Spleen (tissue), 11 donors: ENCODE data around the gene STYXL1. TPM values are rescaled to one million over a fixed set of nuclear protein-coding genes. Genes with fewer than 3 reads are reported as not detected.

Experiments used
- DNase-seq: peaks from one replicate; pipeline ENCODE4 v3.0.0-alpha.2; 2020
- H3K27ac ChIP-seq, 8 donors: fragments of 200-600 bp; sonication (generic) in 7 of 8; 1 replicate in 4 of 8; 2 replicates in 4 of 8; pipeline versions ENCODE4 v1.5.0 to v1.8.0; 2016 to 2021; ENCODE audit warnings: inconsistent platforms in 4 of 8, mild to moderate bottlenecking in 4 of 8, moderate library complexity in 1 of 8
- H3K27me3 ChIP-seq, 7 donors: fragments of 200-600 bp; sonication (generic) in 6 of 7; replicated peaks in 1 of 7; 1 replicate in 4 of 7; 2 replicates in 3 of 7; pipeline versions ENCODE4 v1.5.0 to v1.8.0; 2016 to 2021; ENCODE audit warnings: inconsistent platforms in 3 of 7, mild to moderate bottlenecking in 1 of 7
- H3K36me3 ChIP-seq, 6 donors: fragments of 200-600 bp; sonication (generic) in 5 of 6; 1 replicate in 4 of 6; 2 replicates in 2 of 6; pipeline versions ENCODE4 v1.5.0 to v1.8.0; 2016 to 2021; ENCODE audit warnings: inconsistent platforms in 2 of 6
- H3K4me1 ChIP-seq, 6 donors: fragments of 200-600 bp; sonication (generic) in 5 of 6; 1 replicate in 3 of 6; 2 replicates in 3 of 6; pipeline versions ENCODE4 v1.5.0 to v1.8.0; 2016 to 2021; ENCODE audit warnings: inconsistent platforms in 3 of 6
- H3K4me3 ChIP-seq, 8 donors: fragments of 200-600 bp; sonication (generic) in 7 of 8; 1 replicate in 4 of 8; 2 replicates in 4 of 8; pipeline versions ENCODE4 v1.5.0 to v1.8.0; 2016 to 2021; ENCODE audit warnings: inconsistent platforms in 4 of 8, mild to moderate bottlenecking in 4 of 8, moderate library complexity in 2 of 8
- H3K9me3 ChIP-seq, 8 donors: fragments of 200-600 bp; sonication (generic) in 7 of 8; 1 replicate in 4 of 8; 2 replicates in 4 of 8; pipeline versions ENCODE4 v1.5.0 to v1.8.0; 2016 to 2021; ENCODE audit warnings: inconsistent platforms in 4 of 8
- CTCF ChIP-seq, 11 experiments: fragments of 200-600 bp in 7 of 11; fragments of 450-650 bp in 4 of 11; sonication (generic) in 4 of 11; IDR thresholded peaks in 8 of 11; conservative IDR thresholded peaks in 3 of 11; 1 replicate in 7 of 11; 2 replicates in 4 of 11; pipeline versions ENCODE4 v1.4.0 to v1.8.0; 2016 to 2021; ENCODE audit warnings: antibody characterized with exemption in 11 of 11, inconsistent platforms in 4 of 11, mild to moderate bottlenecking in 1 of 11
- POLR2A ChIP-seq, 3 donors: fragments of 450-650 bp; IDR thresholded peaks; one replicate each; pipeline ENCODE4 v1.5.1; 2017; ENCODE audit warnings: antibody characterized with exemption in 3 of 3, mild to moderate bottlenecking in 1 of 3
- POLR2AphosphoS5 ChIP-seq, 3 donors: sonication (generic); formaldehyde crosslinking; IDR thresholded peaks; one replicate each; pipeline ENCODE4 v1.5.1; 2017; ENCODE audit warnings: antibody characterized with exemption in 3 of 3
- WGBS, 5 donors: extraction: QIAGEN DNeasy Blood & Tissue Kit in 3 of 5; methylation state at CpG; one replicate each; pipeline versions ENCODE4 v1.1.5 to v1.1.7; 2013 to 2018; 5-methylcytosine and 5-hydroxymethylcytosine counted together
- intact Hi-C: fragments of 100-400 bp; cut with DNase I; formaldehyde crosslinking; loops from one replicate; pipeline ENCODE4 v1.15.0; 2023; ENCODE audit warnings: low total_unique reads
- polyA plus RNA-seq, 3 donors: library from polyadenylated mRNA; stranded (reverse); fragments of 200-250 nt; gene quantifications; one replicate each; pipeline ENCODE4 v1.2.1, GENCODE V29; 2013
- total RNA-seq, 7 donors: library from RNA; depleted of rRNA in 3 of 7; stranded (reverse); fragments of >200 nt in 3 of 7; fragmentation: NEBNext Ultra II Directional in 4 of 7; extraction: Animal tissue kit (Norgen Biotek cat#: 25700) in 4 of 7; gene quantifications; one replicate each; pipeline versions ENCODE4 v1.1.0 to v1.2.1, GENCODE V29; 2016 to 2021
- donor health status: healthy with polysubstance abuse.
- donor health status: DM: no; HTN: no; CAD: no; lungs with moderate emphysema.
- donor health status: DM: no; HTN: no; CAD: no.
- donor health status: Bipolar disorder and iron deficiency.
- donor health status: healthy.
- donor health status: DM: no; HTN: no; CAD: no.
- donor health status: DM: yes; HTN: yes; CAD: no.

Gene STYXL1
- total and polyA plus RNA-seq, 10 donors: 18.3 to 60.4 (median 34.4) TPM

- peaks cover 0 to 30% (median 2%) of the 10 kb centered on the region in 6 donors for H3K36me3 ChIP-seq
- peak overlapping the region; percentile 79 to 100 (median 94) for H3K4me3 ChIP-seq
- peak overlapping the region; percentile 77 to 96 (median 87) for H3K27ac ChIP-seq
- intact Hi-C loops: loop anchor here (10.0 kb wide), 1 partner anchor 119 kb away; the partner anchor contains the start of gene RHBDD2
- 5 to 7% (median 6%) methylated on average over 22 to 40 of the region's 40 CpGs for whole genome bisulfite sequencing, 5 donors
- peaks cover 11 to 84% (median 33%) of the 10 kb centered on the region in 6 donors for H3K4me1 ChIP-seq
- no peaks in the 10 kb centered on the region for H3K27me3 ChIP-seq
- no peak for TF ChIP-seq CTCF (IDR thresholded peaks at IDR 0.05 in 8 of 11, conservative IDR thresholded peaks at IDR 0.05 in 3 of 11)
- TF ChIP-seq POLR2AphosphoS5 (IDR thresholded peaks at IDR 0.05): peak in 2 of 3 donors; percentile 38 to 76
- H3K9me3 ChIP-seq: no peaks in the 10 kb centered on the region
- DNase-seq: peak; percentile 87
These were observed 54.0 kb downstream of the STYXL1 start for GRCh38 chr7:75993689-75994387.

- 90 to 95% (median 92%) methylated on average over 17 to 20 of the region's 20 CpGs for WGBS, 5 donors
- peaks cover 11 to 88% (median 33%) of the 10 kb centered on the region in 6 donors for H3K4me1 ChIP-seq
- H3K4me3 ChIP-seq: no peak overlapping the region
- TF ChIP-seq POLR2AphosphoS5 (IDR thresholded peaks at IDR 0.05): no peak
- H3K27ac ChIP-seq: peak overlapping the region in 2 of 8 donors; percentile 86 to 96
- intact Hi-C loops: loop anchor here (10.0 kb wide), 1 partner anchor 117 kb away; the partner anchor contains the start of gene RHBDD2
- H3K27me3 ChIP-seq: no peaks in the 10 kb centered on the region
- peak; percentile 75 for DNase-seq
- peaks cover 0 to 42% (median 10%) of the 10 kb centered on the region in 6 donors for H3K36me3 ChIP-seq
- no peaks in the 10 kb centered on the region for H3K9me3 ChIP-seq
These were observed 55.6 kb downstream of the STYXL1 start for GRCh38 chr7:75992083-75992755.

- Histone ChIP-seq H3K9me3 (no peaks in the 10 kb centered on the region), H3K4me1 (peaks cover 11 to 82% (median 33%) of the 10 kb centered on the region in 6 donors), H3K27me3 (no peaks in the 10 kb centered on the region), H3K4me3 (no peak overlapping the region), H3K27ac (peak overlapping the region in 2 of 8 donors; percentile 86 to 96), H3K36me3 (peaks cover 2 to 47% (median 16%) of the 10 kb centered on the region in 6 donors)
- TF ChIP-seq POLR2AphosphoS5 (IDR thresholded peaks at IDR 0.05) (no peak), CTCF (IDR thresholded peaks at IDR 0.05 in 8 of 11, conservative IDR thresholded peaks at IDR 0.05 in 3 of 11) (no peak), POLR2A (IDR thresholded peaks at IDR 0.05) (no peak)
- DNase-seq: peak; percentile 70
- WGBS, 5 donors: 94 to 99% (median 95%) methylated on average over 9 of the region's 9 CpGs
- intact Hi-C loops: loop anchor here (10.0 kb wide), 1 partner anchor 117 kb away; the partner anchor contains the start of gene RHBDD2
These were observed 56.2 kb downstream of the STYXL1 start for GRCh38 chr7:75991531-75992082.

GRCh38 chr7:75989500-75990388 lies 58.1 kb downstream of the STYXL1 start:
- TF ChIP-seq CTCF (IDR thresholded peaks at IDR 0.05 in 8 of 11, conservative IDR thresholded peaks at IDR 0.05 in 3 of 11): no peak
- no peak for TF ChIP-seq POLR2A (IDR thresholded peaks at IDR 0.05)
- TF ChIP-seq POLR2AphosphoS5 (IDR thresholded peaks at IDR 0.05): peak in 2 of 3 donors; percentile 7 to 34
- Histone ChIP-seq H3K9me3 (no peaks in the 10 kb centered on the region), H3K4me3 (no peak overlapping the region), H3K27me3 (no peaks in the 10 kb centered on the region), H3K36me3 (peaks cover 5 to 51% (median 34%) of the 10 kb centered on the region in 6 donors), H3K27ac (peak overlapping the region in 6 of 8 donors; percentile 29 to 72 (median 46)), H3K4me1 (peaks cover 8 to 75% (median 31%) of the 10 kb centered on the region in 6 donors)
- peak; percentile 69 for DNase-seq
- intact Hi-C loops: loop anchor here (10.0 kb wide), 1 partner anchor 115 kb away; the partner anchor contains the start of gene RHBDD2
- 57 to 70% (median 62%) methylated on average over 19 to 21 of the region's 21 CpGs for WGBS, 5 donors
